ENCODE measurements around the gene PRMT1.

- TF ChIP-seq CTCF (IDR thresholded peaks at IDR 0.05; ENCODE audit: low read depth, low read length) (no peak), POLR2A (IDR thresholded peaks at IDR 0.05; ENCODE audit: extremely low read depth, insufficient read length) (no peak)
Measured at GRCh38 chr19:49637821-49638738, 39.0 kb upstream of the PRMT1 start.
